Measurements from ENCODE around the gene ERP27. TPM values are rescaled to one million over a fixed set of nuclear protein-coding genes. Genes with fewer than 3 reads are reported as not detected.

The ERP27 gene
- total and polyA plus RNA-seq, 2 donors (not counting 3 experiments of a cell fraction or from before 2014, with no cell fraction given) = 0.70 to 0.88 TPM

- no peaks in the 10 kb centered on the region for H4K20me1 ChIP-seq (replicated peaks; ENCODE audit: control insufficient read depth, extremely low read depth, insufficient read depth, low read length)
- H3K9me1 ChIP-seq (replicated peaks; ENCODE audit: control insufficient read depth, extremely low read depth, insufficient read depth, low read length) = no peaks in the 10 kb centered on the region
- POLR2A ChIA-PET = no interaction called here
- DNase-seq (ENCODE audit: low read depth, low spot score) (no peak), FAIRE-seq (no peak)
- no peaks in the 10 kb centered on the region for H3K36me3 ChIP-seq (ENCODE audit: control insufficient read depth in 2 of 2, extremely low read depth in 1 of 2, insufficient read depth in 2 of 2, low read length in 2 of 2)
- H3K79me2 ChIP-seq (ENCODE audit: control insufficient read depth, insufficient read depth, low read length) = peaks cover 35% of the 10 kb centered on the region
- CTCF ChIA-PET = interaction anchor here (1.5 kb wide), 1 partner anchor 117 kb away, joined by 4 read pairs; no protein-coding TSS in a partner anchor
- H3K4me1 ChIP-seq (ENCODE audit: control insufficient read depth, extremely low read depth, insufficient read depth, low read length) = peaks cover 40% of the 10 kb centered on the region
- no peaks in the 10 kb centered on the region for H3K9me3 ChIP-seq (replicated peaks; ENCODE audit: control insufficient read depth, insufficient read depth, low read length)
- peak overlapping the region; percentile 93 for H3K9ac ChIP-seq (replicated peaks; ENCODE audit: extremely low read depth, insufficient read depth, low read length)
- peak overlapping the region; percentile 98 for H3K4me2 ChIP-seq (ENCODE audit: insufficient read depth, low read length)
- H3K27me3 ChIP-seq (ENCODE audit: control insufficient read depth in 2 of 2, insufficient read depth in 2 of 2, low read length in 2 of 2) = no peaks in the 10 kb centered on the region
- dilution Hi-C loops (cut with MboI; ENCODE audit: extremely low pct_ligation_motif_present, low sequenced_read_pairs) (no loop called here), intact Hi-C loops (cut with micrococcal nuclease) (no loop called here)
- no peak overlapping the region for H3K27ac ChIP-seq (ENCODE audit: insufficient read depth, low read depth, low read length)
- TF ChIP-seq JUN (IDR thresholded peaks at IDR 0.05; ENCODE audit: borderline replicate concordance, insufficient read depth, insufficient read length, low read depth) (no peak), POLR2AphosphoS5 (IDR thresholded peaks at IDR 0.05; ENCODE audit: insufficient read depth, low read depth, low read length) (no peak), CTCF (IDR thresholded peaks at IDR 0.05; ENCODE audit: extremely low read depth in 1 of 2, insufficient read depth in 1 of 2, low read depth in 1 of 2, low read length in 2 of 2) (no peak), EZH2 (IDR thresholded peaks at IDR 0.05; ENCODE audit: borderline replicate concordance, low read depth, low read length, severe bottlenecking) (no peak), MAX (IDR thresholded peaks at IDR 0.05; ENCODE audit: insufficient read depth, insufficient read length) (no peak), MYC (IDR thresholded peaks at IDR 0.05; ENCODE audit: low read depth, low read length) (no peak), POLR2A (IDR thresholded peaks at IDR 0.05; ENCODE audit: low read depth, low read length) (no peak)
- no TSS peak for BruUV-seq (replicated peaks)
- H2AFZ ChIP-seq (ENCODE audit: low read depth, low read length) = no peak overlapping the region
- no peak overlapping the region for H3K4me3 ChIP-seq (replicated peaks in 1 of 3; ENCODE audit: insufficient read depth in 1 of 3, low read depth in 1 of 3, low read length in 3 of 3)
Measured at GRCh38 chr12:14962797-14963196, 24.5 kb upstream of the ERP27 start.
